Suprapubic skin (tissue), 4 donors: ENCODE results near the gene EPB41L4B.

Source experiments
- EP300 ChIP-seq: sonication (generic); formaldehyde crosslinking; IDR thresholded peaks from one replicate; pipeline ENCODE4 v1.6.1; 2017; ENCODE audit warnings: antibody characterized with exemption
- POLR2A ChIP-seq, 2 donors: fragments of 450-650 bp; IDR thresholded peaks; one replicate each; pipeline ENCODE4 v1.6.1; 2017; ENCODE audit warnings: antibody characterized with exemption in 2 of 2, mild to moderate bottlenecking in 2 of 2, moderate library complexity in 2 of 2
- POLR2AphosphoS5 ChIP-seq, 3 donors: sonication (generic); formaldehyde crosslinking; IDR thresholded peaks; one replicate each; pipeline ENCODE4 v1.6.1; 2017; ENCODE audit warnings: antibody characterized with exemption in 3 of 3
- TF ChIP-seq, protein P1 (sequence below), 2 donors: fragments of 200-600 bp in 1 of 2; fragments of 450-650 bp in 1 of 2; sonication (generic) in 1 of 2; IDR thresholded peaks; one replicate each; pipeline ENCODE4 v1.5.1; 2016 to 2019; ENCODE audit warnings: antibody characterized with exemption in 2 of 2, mild to moderate bottlenecking in 1 of 2, moderate library complexity in 1 of 2

DNA sequence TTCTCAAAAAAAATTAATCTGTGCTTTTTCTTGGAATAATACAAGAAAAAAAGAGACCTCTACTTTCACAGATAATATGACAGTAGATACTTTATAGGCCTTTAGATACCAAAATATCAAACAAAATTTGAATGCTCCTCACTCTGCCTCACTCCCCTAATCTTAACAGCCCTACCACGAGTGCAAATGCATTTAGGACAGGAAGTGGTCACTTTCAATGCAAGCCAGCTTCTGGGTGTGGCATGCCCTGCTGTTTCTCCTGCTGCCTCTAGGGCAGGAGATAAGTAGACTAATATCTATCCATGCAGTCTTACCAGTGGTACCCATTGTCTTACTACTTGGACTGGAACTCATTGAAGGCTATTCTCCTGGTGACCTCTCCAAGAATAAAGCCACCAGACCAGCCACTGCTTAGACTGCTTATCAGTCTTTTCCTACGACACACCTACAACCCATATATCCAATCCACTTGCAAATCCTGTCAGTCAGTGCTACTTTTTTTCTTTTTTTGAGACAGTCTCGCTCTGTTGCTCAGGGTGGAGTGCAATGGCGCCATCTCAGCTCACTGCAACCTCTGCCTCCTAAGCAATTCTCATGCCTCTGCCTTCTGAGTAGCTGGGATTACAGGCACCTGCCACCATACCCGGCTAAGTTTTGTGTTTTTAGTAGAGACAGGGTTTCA, 176.8 kb downstream of the EPB41L4B start:
- TF ChIP-seq, protein P1, sequence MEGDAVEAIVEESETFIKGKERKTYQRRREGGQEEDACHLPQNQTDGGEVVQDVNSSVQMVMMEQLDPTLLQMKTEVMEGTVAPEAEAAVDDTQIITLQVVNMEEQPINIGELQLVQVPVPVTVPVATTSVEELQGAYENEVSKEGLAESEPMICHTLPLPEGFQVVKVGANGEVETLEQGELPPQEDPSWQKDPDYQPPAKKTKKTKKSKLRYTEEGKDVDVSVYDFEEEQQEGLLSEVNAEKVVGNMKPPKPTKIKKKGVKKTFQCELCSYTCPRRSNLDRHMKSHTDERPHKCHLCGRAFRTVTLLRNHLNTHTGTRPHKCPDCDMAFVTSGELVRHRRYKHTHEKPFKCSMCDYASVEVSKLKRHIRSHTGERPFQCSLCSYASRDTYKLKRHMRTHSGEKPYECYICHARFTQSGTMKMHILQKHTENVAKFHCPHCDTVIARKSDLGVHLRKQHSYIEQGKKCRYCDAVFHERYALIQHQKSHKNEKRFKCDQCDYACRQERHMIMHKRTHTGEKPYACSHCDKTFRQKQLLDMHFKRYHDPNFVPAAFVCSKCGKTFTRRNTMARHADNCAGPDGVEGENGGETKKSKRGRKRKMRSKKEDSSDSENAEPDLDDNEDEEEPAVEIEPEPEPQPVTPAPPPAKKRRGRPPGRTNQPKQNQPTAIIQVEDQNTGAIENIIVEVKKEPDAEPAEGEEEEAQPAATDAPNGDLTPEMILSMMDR (IDR thresholded peaks at IDR 0.05) = peak in 1 of 2 donors; percentile 2
- TF ChIP-seq EP300 (no peak), POLR2A (IDR thresholded peaks at IDR 0.05) (no peak), POLR2AphosphoS5 (IDR thresholded peaks at IDR 0.05) (no peak)
